ENCODE results near the gene CTNNA1.

DNA sequence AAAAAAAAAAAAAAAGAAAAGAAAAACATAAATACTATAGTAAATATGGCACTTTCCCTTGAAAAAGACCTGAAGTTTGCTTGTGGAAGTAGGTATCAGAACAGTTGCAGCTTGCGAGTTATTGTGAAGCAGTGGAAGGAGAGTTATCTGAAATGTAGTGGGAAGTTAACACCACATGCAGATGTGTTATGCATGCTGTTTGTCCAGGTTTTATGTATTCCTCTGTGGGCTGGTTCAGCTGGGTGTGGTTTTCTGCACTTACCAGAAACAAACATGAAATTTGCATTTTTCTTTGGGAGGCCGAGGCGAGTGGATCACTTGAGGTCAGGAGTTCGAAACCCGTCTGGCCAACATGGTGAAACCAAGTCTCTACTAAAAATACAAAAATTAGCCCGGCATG lies 42.1 kb upstream of the CTNNA1 start:
- no peak for TF ChIP-seq POLR2A (IDR thresholded peaks at IDR 0.05)
- TF ChIP-seq, protein P1, sequence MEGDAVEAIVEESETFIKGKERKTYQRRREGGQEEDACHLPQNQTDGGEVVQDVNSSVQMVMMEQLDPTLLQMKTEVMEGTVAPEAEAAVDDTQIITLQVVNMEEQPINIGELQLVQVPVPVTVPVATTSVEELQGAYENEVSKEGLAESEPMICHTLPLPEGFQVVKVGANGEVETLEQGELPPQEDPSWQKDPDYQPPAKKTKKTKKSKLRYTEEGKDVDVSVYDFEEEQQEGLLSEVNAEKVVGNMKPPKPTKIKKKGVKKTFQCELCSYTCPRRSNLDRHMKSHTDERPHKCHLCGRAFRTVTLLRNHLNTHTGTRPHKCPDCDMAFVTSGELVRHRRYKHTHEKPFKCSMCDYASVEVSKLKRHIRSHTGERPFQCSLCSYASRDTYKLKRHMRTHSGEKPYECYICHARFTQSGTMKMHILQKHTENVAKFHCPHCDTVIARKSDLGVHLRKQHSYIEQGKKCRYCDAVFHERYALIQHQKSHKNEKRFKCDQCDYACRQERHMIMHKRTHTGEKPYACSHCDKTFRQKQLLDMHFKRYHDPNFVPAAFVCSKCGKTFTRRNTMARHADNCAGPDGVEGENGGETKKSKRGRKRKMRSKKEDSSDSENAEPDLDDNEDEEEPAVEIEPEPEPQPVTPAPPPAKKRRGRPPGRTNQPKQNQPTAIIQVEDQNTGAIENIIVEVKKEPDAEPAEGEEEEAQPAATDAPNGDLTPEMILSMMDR (IDR thresholded peaks at IDR 0.05), result no peak

Data from body of pancreas (tissue), 4 donors.